PC-3 (cell line): ENCODE measurements around the gene HCFC1. TPM values are rescaled to one million over a fixed set of nuclear protein-coding genes. Genes with fewer than 3 reads are reported as not detected.

Experiments
- ATAC-seq: fragments of 200-7000 bp; cut with Tn5 transposase; 2 replicates; pipeline ENCODE4 v1.9.1; 2020; ENCODE audit warnings: mild to moderate bottlenecking, moderate library complexity
- BruUV-seq: library from RNA; stranded (reverse); fragments of 400-500 nt; replicated peaks from 2 replicates; lab custom pipeline; 2021; lab: Mats Ljungman, UMichigan
- CTCF ChIA-PET: fragments of 300-600 bp; sonication (Branson Sonifier 250); formaldehyde crosslinking; loops from one replicate; lab custom pipeline; 2022; ENCODE audit warnings: antibody characterized with exemption; lab: Charles Lee
- POLR2A ChIA-PET: fragments of 300-600 bp; sonication (Branson Sonifier 250); formaldehyde crosslinking; loops from one replicate; lab custom pipeline; 2022; ENCODE audit warnings: antibody characterized with exemption; ENCODE audit not compliant: unreplicated experiment; lab: Charles Lee
- DNase-seq: peaks from one replicate; pipeline ENCODE4 v3.0.0-alpha.2; 2015
- H2AFZ ChIP-seq: fragments of 300-600 bp; sonication (generic); 2 replicates; pipeline ENCODE4 v1.6.0; 2016; ENCODE audit warnings: antibody characterized with exemption, low read length
- H3F3A ChIP-seq: fragments of 300-600 bp; sonication (generic); one replicate; pipeline ENCODE4 v1.6.0; 2017; ENCODE audit warnings: antibody characterized with exemption, low read length, control low read depth, mild to moderate bottlenecking; ENCODE audit not compliant: unreplicated experiment
- H3K27ac ChIP-seq: fragments of 300-600 bp; sonication (generic); 2 replicates; pipeline ENCODE4 v1.5.1; 2016; ENCODE audit warnings: mild to moderate bottlenecking, low read length
- H3K27me3 ChIP-seq: fragments of 300-600 bp; sonication (generic); 2 replicates; pipeline ENCODE4 v1.6.1; 2016; ENCODE audit warnings: low read length, mixed read lengths
- H3K36me3 ChIP-seq: fragments of 300-600 bp; sonication (generic); 2 replicates; pipeline ENCODE4 v1.6.1; 2016; ENCODE audit warnings: low read depth, mixed run types, low read length, mixed read lengths
- H3K4me1 ChIP-seq: fragments of 300-600 bp; sonication (generic); 2 replicates; pipeline ENCODE4 v1.5.1; 2016; ENCODE audit warnings: low read length; ENCODE audit not compliant: insufficient read depth
- H3K4me2 ChIP-seq: fragments of 300-600 bp; sonication (generic); 2 replicates; pipeline ENCODE4 v1.6.0; 2016; ENCODE audit warnings: low read length
- H3K4me3 ChIP-seq: fragments of 300-600 bp; sonication (generic); 2 replicates; pipeline ENCODE4 v1.5.1; 2016; ENCODE audit warnings: mild to moderate bottlenecking, low read length, mixed read lengths
- H3K79me2 ChIP-seq: fragments of 300-600 bp; sonication (generic); 2 replicates; pipeline ENCODE4 v1.6.1; 2017; ENCODE audit warnings: low read length, mixed read lengths
- H3K9ac ChIP-seq: fragments of 300-600 bp; sonication (generic); 2 replicates; pipeline ENCODE4 v1.6.0; 2016; ENCODE audit warnings: mild to moderate bottlenecking, low read length
- H3K9me2 ChIP-seq: fragments of 300-600 bp; sonication (generic); replicated peaks from 2 replicates; pipeline ENCODE4 v1.6.1; 2016; ENCODE audit warnings: mixed run types, low read length, mixed read lengths
- H3K9me3 ChIP-seq: fragments of 300-600 bp; sonication (generic); 2 replicates; pipeline ENCODE4 v1.6.1; 2016; ENCODE audit warnings: low read length, mixed read lengths
- H4K20me1 ChIP-seq: fragments of 300-600 bp; sonication (generic); 2 replicates; pipeline ENCODE4 v1.6.1; 2016; ENCODE audit warnings: low read length, mixed read lengths
- CTCF ChIP-seq: fragments of 300-600 bp; sonication (generic); conservative IDR thresholded peaks from 2 replicates; pipeline ENCODE4 v1.5.1; 2017; ENCODE audit warnings: antibody characterized with exemption, low read depth, mild to moderate bottlenecking, low read length
- EZH2 ChIP-seq: fragments of 300-600 bp; sonication (generic); IDR thresholded peaks from one replicate; pipeline ENCODE4 v1.6.1; 2017; ENCODE audit warnings: antibody characterized with exemption, mild to moderate bottlenecking, low read length; ENCODE audit not compliant: unreplicated experiment
- EZH2phosphoT487 ChIP-seq: fragments of 300-600 bp; sonication (generic); IDR thresholded peaks from 2 replicates; pipeline ENCODE4 v1.6.1; 2018; ENCODE audit warnings: mild to moderate bottlenecking, antibody characterized with exemption, low read length, borderline replicate concordance
- intact Hi-C: fragments of 100-400 bp; cut with micrococcal nuclease; formaldehyde crosslinking; loops from 2 replicates; pipeline ENCODE4 v1.9.0; 2023
- total RNA-seq: library from RNA; depleted of rRNA; stranded (reverse); fragments of >200 nt; gene quantifications from 2 replicates; pipeline ENCODE4 v1.2.3, GENCODE V29; 2014

Gene HCFC1
- total RNA-seq, 1 experiment from 2014 or later: 66.9 TPM

- CTCF ChIA-PET: no interaction called here
- no peak for ATAC-seq
Measured at GRCh38 chrX:153903238-153903980, 68.2 kb downstream of the HCFC1 start.

GRCh38 chrX:153902385-153902784 lies 69.2 kb downstream of the HCFC1 start:
- H3K79me2 ChIP-seq: no peaks in the 10 kb centered on the region
- CTCF ChIA-PET: no interaction called here
- ATAC-seq (peak; percentile 35), DNase-seq (peak; percentile 24)
- TF ChIP-seq CTCF (no peak), EZH2phosphoT487 (no peak), EZH2 (no peak)
- H4K20me1 ChIP-seq: no peaks in the 10 kb centered on the region
- no peaks in the 10 kb centered on the region for H3F3A ChIP-seq
- no peaks in the 10 kb centered on the region for H3K9me3 ChIP-seq
- intact Hi-C loops: no loop called here
- H3K4me3 ChIP-seq: no peak overlapping the region
- no peak overlapping the region for H3K4me2 ChIP-seq
- POLR2A ChIA-PET: no interaction called here
- BruUV-seq: no TSS peak
- no peak overlapping the region for H2AFZ ChIP-seq
- no peaks in the 10 kb centered on the region for H3K36me3 ChIP-seq
- peaks cover 9% of the 10 kb centered on the region; the same call in 1 of the 2 replicates for H3K4me1 ChIP-seq
- H3K27me3 ChIP-seq: no peaks in the 10 kb centered on the region
- no peaks in the 10 kb centered on the region for H3K9me2 ChIP-seq
- no peak overlapping the region for H3K27ac ChIP-seq
- H3K9ac ChIP-seq: no peak overlapping the region

More at GRCh38 chrX:153903238-153903980, 68.2 kb downstream of the HCFC1 start:
- H2AFZ ChIP-seq: no peak overlapping the region
- POLR2A ChIA-PET: no interaction called here
- intact Hi-C loops: no loop called here
- peaks cover 9% of the 10 kb centered on the region; the same call in 1 of the 2 replicates for H3K4me1 ChIP-seq
- no peak for DNase-seq
- no peak overlapping the region for H3K4me3 ChIP-seq
- TF ChIP-seq EZH2: no peak
- TF ChIP-seq EZH2phosphoT487: no peak
- no peak for TF ChIP-seq CTCF
- no peak overlapping the region for H3K9ac ChIP-seq
- no peaks in the 10 kb centered on the region for H3K79me2 ChIP-seq
- H3F3A ChIP-seq: no peaks in the 10 kb centered on the region
- H4K20me1 ChIP-seq: no peaks in the 10 kb centered on the region
- H3K9me2 ChIP-seq: no peaks in the 10 kb centered on the region
- H3K4me2 ChIP-seq: no peak overlapping the region
- no TSS peak for BruUV-seq
- H3K9me3 ChIP-seq: no peaks in the 10 kb centered on the region
- no peak overlapping the region for H3K27ac ChIP-seq
- no peaks in the 10 kb centered on the region for H3K36me3 ChIP-seq
- no peaks in the 10 kb centered on the region for H3K27me3 ChIP-seq

DNA sequence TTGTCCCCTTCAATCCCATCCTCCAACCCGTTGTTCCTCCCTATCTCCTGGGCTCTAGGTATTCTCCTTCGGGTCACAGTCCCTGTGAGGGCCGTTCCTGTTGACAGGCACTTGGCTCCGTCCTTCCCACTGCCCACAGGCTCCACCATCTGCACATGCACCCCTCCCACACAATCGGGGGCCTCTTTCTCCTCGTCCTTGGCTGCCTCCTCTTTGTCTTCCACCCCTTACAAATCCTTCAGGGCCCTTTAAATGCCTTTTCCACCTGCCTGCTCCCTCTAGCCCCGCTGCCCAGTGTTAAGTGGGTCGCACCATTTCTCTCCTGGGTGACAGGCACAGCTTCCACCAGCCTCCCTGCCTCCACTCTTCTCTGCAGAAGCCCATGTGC lies 69.9 kb downstream of the HCFC1 start:
- intact Hi-C loops: no loop called here
- no peak for ATAC-seq
- Histone ChIP-seq H3K79me2 (no peaks in the 10 kb centered on the region), H3K27ac (no peak overlapping the region), H3F3A (no peaks in the 10 kb centered on the region), H3K4me2 (no peak overlapping the region), H3K9ac (no peak overlapping the region), H3K9me2 (no peaks in the 10 kb centered on the region), H3K36me3 (no peaks in the 10 kb centered on the region), H3K9me3 (no peaks in the 10 kb centered on the region), H4K20me1 (no peaks in the 10 kb centered on the region), H3K27me3 (no peaks in the 10 kb centered on the region), H3K4me1 (peaks cover 9% of the 10 kb centered on the region; the same call in 1 of the 2 replicates), H3K4me3 (no peak overlapping the region), H2AFZ (no peak overlapping the region)
- no peak for DNase-seq
- ChIA-PET CTCF (no interaction called here), POLR2A (no interaction called here)
- no TSS peak for BruUV-seq
- TF ChIP-seq EZH2phosphoT487 (no peak), CTCF (no peak), EZH2 (no peak)
